Astrocyte (in vitro differentiated cells and primary cell): ENCODE data around the gene GOLGA6C.
"Not testable (repeated sequence)": the region's sequence is repeated elsewhere in the genome, so short reads cannot be mapped to it uniquely, and the experiment has no call there.

Experiments used
- CTCF ChIP-seq: IDR thresholded peaks from 2 replicates; pipeline ENCODE4 v1.5.1; 2011; ENCODE audit warnings: low read depth, mild to moderate bottlenecking, inconsistent platforms, low read length, moderate library complexity; ENCODE audit not compliant: insufficient read depth
- EZH2 ChIP-seq: IDR thresholded peaks from 2 replicates; pipeline ENCODE4 v1.6.1; 2012; ENCODE audit warnings: mild to moderate bottlenecking, low read length, inconsistent platforms; ENCODE audit not compliant: insufficient read depth

DNA sequence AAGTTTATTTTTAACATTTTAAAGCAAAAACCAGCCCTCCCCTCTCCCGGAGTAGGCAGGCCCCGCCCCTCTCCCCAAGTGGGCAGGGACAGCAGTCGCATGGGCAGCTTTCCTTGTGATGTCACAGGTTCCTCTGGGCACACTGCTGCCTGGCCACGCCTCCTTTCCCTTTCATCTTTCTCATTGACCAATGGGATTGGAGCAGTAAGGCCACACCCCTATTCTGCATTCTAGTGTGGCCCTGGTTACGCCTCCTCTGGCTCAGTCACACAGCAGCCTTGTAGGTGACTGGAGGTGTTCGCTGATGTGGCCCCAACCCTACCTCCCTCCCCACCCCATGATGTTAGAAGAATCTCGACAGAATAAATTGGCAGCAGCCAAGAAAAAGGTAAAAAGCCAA lies 24.4 kb downstream of the GOLGA6C start, which contains the start of gene GOLGA6D:
- TF ChIP-seq CTCF, EZH2: not testable (repeated sequence)
